A204.1 (cell line): ENCODE results near the gene FOXK1.

Experiments used
- FAIRE-seq: peaks from 2 replicates; lab custom pipeline; 2012; peaks lifted over from hg19 to GRCh38; lab: Jason Lieb, UNC

Gene FOXK1

DNA sequence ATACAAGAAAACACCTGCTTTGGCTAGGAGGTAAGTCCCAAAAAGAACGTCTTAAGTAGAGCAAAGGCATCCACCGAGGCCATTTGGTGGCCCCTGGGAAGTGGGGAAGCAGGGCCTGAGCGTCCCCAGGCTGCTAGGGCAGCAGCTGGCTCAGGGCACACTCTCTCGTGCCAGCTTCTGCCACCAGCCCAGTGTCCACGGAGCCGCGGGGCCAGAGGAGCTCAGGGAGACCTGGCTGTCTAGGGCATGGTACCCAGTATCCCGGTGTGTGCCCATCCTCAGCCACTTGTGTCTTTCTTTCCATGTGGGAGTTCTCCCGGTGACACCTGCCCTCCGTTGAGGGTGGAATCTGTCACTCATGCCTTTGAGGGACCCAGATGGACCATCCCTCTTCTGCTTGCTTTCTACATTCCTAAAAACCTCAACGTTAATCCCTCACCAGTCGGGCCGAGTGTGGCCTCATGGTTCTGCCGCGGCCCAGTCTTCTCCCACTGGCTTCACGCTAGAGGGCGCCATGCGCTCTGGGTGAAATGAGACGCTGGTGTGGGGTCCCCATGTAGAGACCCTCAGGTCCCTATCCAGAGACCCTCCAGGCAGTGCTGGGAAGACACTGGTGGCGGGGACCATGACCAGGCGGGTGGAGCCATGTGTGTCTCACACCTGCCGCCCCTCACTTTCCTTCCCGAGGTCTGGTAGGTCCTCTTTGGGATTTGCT, 83.8 kb downstream of the FOXK1 start:
- no peak for FAIRE-seq

DNA sequence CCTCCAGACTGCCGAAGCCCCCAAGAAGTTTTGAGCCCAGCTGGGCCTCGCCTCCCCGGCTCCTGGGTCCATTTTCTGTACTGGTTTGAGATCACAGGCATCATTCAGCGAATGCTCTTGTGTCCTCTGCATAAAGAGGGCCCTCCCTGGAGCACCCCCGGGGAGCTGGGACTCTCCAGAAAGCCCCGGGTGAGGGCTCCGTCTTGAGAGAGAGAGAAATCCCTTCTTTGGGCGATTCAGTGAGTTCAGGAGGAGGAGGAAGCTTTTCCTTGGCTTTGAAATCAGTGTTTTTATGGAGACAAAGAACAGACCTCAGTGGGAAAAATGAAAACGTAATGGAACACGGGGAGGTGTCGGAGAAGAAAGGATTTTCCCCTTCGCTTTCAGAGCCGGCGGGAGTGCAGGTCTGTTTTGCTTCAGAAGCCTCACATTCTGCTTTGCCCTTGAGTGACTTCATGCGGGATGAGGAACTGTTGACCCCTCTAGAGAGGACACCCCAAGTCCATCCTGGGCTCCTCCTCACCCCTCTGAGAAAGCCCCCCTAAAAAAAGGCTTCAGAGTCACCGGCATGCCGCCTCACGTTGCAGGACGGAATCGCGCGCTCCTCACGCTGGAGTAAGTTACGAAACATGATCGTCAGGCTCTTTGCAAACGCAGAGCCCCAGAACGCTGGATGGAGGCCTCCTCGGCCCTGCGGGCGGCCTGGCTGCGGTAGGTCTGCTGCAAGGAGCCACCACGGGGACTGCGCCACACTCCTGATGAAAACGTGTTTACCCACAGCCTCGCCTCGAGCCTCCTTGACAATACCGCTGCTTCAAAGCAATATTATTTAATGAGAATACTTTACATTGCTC, 84.8 kb downstream of the FOXK1 start:
- no peak for FAIRE-seq

DNA sequence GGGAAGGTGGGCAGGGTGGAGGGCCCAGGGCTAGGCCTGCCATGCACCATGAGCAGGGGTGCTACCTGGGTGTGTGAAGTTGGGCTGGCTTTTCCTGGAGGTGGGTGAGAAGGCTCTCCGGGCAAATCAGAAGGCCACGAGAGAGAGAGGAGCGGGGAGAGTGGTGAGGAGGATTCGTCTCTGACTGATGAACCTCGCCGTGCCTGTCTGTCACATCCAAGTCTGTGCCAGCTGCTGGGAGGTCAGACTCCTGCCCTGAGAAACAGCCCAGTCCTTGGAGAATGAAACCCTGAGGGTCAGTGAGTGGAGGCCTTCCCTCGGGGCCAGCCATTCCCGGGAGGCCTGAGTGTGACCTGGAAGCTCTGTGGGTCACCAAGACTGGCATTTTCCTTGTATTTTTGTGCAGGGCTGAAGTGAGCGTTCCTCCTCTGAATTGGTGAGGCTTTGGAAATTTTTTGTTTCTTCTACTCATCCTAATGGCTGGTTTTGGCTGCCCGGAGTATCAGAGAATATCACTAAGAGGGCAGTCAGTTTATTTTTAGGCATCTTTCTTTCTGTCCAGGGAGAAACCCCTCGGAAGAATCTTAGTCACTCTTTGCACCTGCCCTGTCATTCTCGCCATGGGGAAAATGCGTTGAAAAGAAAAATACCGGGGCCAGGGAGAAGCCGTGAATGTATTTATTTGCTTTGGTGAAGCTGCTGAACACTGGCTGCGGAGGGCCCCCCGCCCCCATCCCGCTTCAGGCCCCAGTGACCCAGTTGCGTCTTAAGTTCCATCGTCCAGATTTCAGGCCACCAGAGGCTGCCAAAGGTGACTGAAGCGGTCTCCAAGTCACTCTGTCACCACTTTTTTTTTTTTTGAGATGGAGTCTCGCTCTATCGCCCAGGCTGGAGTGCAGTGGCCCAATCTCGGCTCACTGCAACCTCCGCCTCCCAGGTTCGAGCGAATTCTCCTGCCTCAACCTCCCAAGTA, 86.8 kb downstream of the FOXK1 start:
- FAIRE-seq, result no peak

DNA sequence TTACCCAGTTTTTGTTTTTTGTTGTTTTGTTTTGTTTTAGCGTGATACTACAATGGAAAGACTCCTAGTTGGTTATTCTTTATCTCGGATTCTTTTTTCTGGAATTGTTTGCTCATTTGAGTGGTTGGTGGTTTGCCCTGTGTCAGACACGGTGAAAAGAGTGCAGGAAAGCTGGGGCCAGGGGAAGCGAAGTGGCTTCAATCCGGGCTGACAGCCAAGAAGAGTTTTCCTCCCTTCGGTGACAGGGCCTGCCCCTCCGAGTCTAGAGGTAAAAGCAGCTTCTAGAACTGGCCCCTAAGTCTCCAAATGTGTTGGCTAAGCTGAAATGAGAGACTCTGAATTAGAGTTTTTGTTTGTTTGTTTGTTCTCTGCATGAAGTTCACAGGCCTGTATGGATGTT, 87.7 kb downstream of the FOXK1 start:
- FAIRE-seq, result no peak

DNA sequence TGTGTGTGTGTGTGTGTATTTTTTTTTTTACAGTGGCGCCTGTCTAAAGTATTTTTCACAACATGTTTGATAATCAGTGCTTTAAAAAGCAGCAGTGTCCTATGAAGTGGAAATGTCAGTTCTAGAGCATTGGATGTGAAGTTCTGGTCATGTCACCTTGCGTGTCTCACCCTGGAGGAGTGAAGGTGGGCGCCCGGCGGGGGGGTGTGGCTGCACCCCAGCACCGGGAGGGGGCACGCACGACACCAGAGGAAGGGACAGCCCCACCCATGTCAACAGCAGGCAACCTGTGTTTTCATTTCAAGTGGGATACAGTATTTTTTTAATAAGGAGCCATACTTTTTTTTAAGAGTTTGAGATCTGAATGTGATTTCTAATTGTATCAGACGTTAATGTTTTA, 88.8 kb downstream of the FOXK1 start:
- FAIRE-seq, result no peak

DNA sequence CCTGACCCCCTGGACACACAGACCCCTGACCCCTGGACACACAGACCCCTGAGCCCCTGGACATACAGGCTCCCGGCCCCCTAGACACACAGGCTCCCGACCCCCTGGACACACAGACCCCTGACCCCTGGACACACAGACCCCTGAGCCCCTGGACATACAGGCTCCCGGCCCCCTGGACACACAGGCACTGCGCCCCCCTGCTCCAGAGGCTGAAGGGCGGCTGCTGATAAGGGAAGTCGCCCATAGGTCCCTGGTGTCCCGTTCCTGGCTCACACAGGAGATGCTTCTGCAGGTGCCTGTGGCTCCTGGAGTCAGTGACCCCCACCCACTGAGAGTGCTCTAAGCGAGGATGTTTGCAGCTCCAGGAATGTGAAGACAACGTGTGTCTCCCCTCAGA, 89.6 kb downstream of the FOXK1 start:
- FAIRE-seq, result no peak

DNA sequence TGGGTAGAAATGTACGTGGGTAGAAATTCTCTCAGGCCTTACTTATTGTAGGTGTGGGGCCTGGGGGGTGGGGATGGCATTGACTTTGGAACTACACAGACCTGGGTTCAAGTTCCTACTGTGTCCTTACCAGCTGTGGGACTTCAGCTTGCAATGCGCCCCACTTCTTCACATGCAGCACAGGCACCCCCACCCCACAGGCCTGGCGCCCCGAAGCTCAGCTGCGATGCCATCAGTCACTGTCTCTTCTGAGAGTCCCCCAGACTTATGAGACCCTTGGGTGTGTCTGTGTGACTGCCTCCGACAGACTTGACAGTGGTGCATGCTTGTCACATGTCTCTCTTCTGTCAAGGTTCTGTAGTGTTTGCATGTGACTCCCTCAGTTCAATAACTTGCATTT, 90.2 kb downstream of the FOXK1 start:
- no peak for FAIRE-seq

DNA sequence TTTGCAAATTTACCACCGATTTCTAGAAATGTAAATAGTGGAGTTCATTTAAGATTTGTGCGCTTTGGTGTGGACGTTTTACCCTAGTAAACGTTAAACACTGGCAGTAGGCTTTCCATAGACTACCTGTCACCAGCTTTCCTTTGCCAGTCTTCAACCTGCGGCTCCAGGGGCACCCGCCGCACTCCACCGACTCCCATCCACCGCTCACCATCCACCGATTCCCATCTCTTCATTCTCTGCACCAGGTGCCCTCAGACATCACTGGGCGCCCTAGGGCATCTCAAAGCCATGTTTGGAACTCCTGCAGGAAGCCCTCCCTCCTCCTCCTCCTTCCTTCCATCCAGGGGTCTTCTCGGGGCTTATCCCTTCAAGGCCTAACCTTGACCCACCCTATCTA, 91.9 kb downstream of the FOXK1 start:
- no peak for FAIRE-seq

DNA sequence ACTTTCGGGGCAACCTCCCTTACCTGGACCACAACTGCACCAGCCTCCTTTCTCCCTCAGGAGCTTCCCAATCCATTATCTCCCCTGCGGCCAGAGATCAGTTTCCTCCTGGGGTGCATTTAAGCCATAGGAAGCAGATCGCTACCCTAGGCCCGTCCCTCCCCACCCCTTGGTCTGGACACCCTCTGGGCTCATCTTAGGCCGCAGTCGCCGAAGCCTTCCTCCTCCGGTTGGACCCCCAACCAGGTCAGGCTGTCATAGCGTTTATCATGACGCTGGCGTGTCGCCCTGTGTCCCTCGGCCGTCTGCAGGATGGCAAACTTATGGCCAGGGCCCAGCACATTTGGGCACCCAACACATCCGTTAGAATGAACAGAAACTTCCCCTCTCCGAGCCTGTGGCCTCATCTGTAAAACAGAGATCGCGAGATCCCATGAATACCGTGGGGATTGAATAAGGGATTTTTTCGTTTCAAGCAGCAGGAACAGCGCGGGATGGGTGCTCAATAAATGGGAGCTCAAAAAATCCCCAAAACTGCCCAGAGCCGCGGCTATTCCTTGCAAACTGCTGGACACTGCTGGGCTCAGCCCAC, 92.7 kb downstream of the FOXK1 start:
- no peak for FAIRE-seq

DNA sequence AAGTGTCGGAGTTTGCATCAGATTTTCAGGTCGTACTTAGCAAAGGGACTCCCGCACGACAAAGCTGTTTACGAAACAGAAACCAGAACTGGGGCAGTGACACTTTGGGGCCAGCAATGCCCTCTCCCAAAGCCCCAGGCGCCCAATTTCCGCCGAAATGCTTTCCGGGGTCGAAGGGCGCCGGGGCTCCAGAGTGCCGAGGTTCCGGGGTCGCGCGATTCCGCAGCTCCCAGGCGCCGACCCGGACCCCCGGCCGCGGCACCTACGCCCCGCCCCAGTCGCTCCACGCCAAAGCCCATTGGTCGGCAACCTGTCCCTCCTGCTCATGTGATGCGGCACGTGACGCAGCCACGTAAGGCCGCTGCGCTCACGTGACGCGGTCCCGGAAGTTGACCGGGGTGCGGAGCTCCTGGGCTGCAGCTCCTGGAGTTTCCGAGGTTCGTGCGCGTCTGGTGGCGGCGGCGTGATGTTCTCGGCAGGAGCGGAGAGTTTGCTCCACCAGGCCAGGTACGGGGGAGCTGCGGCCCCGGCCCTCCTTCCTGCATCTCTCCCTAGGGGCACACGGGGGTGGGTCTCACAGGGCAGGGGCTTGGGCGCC, 93.3 kb downstream of the FOXK1 start, which contains the start of gene AP5Z1:
AP5Z1 (plus strand) TSS at position 374 of the 598 bp plus-strand sequence; CDS start at position 467, 93 bp downstream.
- FAIRE-seq, result no peak

DNA sequence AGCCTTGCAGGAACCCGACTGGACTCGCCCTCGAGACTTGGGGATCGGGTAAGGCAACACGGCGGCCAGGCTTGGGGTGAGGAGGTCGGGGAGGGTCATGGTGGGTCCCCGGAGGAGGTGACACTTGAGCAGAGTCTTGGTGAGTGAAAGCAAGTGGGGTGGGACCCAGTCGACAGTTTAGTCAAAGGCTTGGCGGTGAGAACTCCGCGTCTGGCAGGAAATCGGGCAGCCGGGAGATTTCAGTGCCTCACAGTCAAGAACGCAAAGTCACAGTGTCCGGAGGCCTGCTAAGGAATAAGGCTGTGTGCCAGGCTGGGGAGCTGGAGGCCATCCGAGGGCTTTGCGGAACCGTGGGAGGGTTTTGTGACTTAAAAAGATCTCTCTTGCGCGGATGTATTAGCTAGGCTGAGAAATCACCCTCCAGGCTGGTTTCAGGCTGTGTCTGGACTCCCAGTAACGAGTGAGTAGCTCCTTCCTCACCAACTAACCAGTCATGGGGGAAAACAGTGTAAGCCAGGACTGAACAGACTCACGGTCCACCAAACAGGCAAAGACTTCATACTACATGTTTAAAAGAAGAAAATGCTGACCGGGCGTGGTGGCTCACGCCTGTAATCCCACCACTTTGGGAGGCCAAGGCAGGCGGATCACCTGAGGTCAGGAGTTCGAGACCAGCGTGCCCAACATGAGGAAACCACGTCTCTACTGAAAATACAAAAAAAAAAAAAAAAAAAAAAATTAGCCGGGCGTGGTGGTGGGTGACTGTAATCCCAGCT, 93.9 kb downstream of the FOXK1 start:
- no peak for FAIRE-seq

DNA sequence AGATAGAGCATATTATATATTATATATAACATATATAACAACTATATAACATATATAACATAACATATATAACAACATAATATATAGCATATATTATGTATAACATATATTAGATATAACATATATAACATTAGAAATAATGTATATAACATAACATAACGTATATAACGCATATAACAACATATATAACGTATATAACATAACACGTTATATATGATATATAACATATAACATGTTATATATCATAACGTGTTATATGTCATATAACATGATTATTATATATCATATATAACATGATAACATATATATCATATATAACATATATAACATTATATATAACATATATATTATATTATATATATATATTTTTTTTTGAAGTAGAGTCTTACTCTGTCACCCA, 97.0 kb downstream of the FOXK1 start:
- peak; percentile 99 for FAIRE-seq

DNA sequence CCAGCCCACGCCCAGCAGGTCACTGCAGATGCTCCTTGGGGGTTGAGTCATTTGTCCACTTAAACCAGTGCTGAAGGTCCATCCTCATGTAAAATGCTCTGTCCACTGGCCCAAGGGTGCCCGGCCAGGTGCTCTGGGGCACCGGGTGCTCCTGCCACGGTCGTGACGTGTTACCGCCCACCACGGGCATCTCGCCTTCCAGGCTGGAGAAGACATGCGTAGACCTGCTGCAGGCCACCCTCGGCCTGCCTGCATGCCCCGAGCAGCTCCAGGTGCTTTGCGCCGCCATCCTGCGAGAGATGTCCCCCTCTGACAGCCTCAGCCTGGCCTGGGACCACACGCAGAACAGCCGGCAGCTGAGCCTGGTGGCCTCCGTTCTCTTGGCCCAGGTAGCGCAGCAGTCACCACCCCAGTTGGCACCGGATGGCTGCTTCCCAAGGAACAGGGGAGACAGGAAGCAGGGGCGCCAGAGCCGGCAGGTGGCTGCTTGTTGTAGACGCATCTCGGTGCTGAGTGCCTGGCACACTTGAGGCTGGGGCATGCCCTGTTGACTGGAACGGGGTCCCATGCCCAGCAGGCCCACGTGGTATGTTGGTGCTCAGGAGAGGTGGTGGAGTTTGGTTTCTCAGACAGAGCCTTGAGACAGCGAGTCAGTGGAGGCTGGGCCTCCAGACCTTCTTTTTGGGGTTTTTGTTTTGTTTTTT, 99.4 kb downstream of the FOXK1 start:
- no peak for FAIRE-seq

DNA sequence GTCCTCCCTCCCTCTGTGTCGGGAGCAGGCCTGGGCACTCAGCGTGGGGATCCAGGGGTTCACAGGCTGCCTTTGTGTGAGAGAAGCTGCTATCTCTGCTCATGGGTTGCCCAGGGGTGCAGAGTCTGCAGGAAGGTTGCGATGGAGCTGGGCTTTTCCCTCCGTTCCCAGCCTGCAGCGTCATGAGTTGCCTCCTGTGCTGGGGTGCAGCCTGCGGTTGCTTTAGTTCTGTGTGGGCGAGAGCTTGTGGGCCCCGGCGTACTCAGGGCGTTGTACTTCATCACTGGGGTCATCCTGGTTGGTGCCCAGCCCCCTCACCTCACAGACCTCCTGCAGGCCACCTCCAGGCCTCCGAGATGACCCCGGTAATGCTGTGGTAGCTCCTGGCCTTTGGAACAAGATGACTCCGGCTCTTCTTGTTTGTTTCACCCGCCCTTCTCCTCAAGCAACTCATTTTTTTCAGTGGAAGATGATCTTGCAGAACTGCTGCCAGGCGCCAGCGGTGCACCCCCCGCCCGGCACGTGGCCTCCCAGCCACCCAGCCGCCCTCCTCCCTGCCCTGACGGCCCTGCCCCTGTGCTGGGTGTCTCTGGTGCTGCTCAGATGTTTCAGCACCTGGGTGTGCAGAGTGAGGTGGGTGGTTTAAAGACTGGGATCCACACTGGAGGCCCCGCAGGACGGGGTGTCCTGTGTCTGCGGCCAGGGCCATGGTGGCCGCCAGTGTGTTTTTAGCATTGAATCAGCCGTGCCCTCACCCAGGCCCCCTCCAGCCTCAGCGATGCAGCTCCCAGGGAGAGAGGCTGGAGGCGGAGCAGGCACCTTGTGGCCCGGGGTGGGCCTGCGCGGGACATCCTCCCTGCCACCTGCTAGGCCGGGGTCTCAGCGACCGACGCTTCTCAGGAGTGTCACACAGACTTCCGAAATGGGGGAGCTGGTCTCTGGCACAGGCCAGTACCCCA, 100.5 kb downstream of the FOXK1 start:
- no peak for FAIRE-seq

DNA sequence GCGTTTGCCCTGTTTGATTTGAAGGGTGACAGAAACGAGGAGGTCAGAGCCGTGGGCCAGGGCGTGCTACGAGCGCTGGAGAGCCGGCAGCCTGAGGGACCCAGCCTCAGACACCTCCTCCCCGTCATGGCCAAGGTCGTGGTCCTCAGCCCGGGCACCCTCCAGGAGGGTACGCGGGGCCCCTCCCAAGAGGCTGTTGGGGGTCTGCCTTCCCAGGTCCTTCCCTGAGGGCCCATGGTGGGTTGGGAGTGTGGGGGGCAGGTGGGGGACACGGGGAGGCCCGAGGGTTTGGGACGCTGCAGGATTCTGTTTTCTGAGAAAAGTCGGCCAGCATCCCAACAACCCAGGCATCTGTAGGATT, 101.2 kb downstream of the FOXK1 start:
- no peak for FAIRE-seq

DNA sequence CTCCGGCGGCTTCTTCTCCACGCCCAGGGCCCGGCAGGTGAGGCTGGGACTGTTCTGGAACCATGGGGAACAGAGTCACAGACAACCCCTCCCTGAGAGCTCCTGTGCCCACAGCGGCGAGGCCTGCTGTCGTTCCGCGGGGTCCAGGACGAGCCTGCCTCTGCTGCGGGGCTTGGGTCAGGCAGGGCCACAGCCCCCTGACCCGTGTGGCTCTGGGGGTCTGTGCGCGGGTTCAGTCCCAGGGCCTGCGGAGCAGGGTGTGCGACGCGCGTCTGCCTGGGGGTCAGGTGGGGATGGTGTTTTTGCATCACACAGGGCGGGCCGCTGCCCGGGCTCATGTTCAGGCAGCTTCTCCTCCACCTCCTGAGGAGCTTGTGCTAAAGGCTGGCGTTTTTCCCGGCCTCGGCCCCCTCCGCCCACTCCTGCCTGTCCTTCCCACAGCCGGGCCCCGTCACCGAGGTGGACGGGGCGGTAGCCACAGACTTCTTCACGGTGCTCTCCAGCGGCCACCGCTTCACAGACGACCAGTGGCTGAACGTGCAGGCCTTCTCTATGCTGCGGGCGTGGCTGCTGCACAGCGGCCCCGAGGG, 101.8 kb downstream of the FOXK1 start:
- FAIRE-seq, result no peak

DNA sequence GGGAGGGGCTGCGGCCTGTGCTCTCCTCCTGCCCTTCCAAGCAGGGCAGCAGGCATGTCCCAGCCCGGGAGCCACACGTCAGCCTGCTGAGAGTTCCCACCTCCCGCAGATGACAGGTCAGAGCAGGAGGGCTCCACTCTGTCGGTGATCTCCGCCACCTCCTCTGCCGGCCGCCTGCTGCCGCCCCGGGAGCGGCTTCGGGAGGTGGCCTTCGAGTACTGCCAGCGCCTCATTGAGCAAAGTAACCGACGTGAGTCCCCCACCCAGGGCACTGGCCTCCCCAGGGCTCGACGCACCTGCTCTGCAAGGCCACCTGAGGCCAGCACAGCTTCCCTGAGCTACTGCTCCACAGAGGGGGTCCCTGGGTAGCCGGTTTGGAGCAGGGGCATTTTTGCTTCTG, 102.7 kb downstream of the FOXK1 start:
- no peak for FAIRE-seq

DNA sequence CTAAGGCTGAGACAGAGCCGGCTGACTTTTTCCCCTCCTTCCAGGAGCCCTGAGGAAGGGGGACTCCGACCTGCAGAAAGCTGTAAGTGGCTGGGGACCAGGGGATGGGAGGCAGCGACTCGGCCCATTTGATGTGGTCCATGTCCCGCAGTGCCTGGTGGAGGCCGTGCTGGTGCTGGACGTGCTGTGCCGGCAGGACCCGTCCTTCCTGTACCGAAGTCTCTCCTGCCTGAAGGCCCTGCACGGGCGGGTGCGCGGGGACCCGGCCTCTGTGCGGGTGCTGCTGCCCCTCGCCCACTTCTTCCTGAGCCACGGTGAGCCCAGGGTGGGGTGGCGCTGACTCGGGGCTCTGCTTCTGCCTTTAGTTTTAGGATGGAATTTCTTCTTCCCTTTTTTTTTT, 103.3 kb downstream of the FOXK1 start:
- no peak for FAIRE-seq

DNA sequence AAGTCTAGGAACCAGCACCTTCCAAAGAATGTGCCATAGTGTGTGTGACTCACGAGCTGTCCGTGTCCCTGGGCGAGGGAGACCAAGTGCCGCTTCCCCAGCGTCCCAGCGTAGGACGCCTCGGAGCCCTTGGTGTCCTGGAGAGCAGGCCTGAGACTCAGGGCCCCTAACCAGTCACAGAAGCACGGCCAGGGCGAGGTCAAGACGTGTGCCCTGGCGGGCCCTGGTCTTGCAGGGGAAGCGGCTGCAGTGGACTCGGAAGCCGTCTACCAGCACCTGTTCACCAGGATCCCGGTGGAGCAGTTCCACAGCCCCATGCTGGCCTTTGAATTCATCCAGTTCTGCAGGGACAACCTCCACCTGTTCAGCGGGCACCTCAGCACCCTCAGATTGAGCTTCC, 103.9 kb downstream of the FOXK1 start:
- FAIRE-seq, result no peak
